A673 (cell line): ENCODE data around the gene CAST. TPM values are rescaled to one million over a fixed set of nuclear protein-coding genes. Genes with fewer than 3 reads are reported as not detected.

Experiments
- BruUV-seq: library from RNA; stranded (reverse); fragments of 400-500 nt; replicated peaks from 2 replicates; lab custom pipeline; 2021; lab: Mats Ljungman, UMichigan
- CTCF ChIA-PET: fragments of 300-600 bp; sonication (Branson Sonifier 250); formaldehyde crosslinking; loops from one replicate; lab custom pipeline; 2022; ENCODE audit warnings: antibody characterized with exemption; lab: Charles Lee
- POLR2A ChIA-PET: fragments of 300-600 bp; sonication (Branson Sonifier 250); formaldehyde crosslinking; loops from one replicate; lab custom pipeline; 2022; ENCODE audit warnings: antibody characterized with exemption; ENCODE audit not compliant: low non-redundant PET; lab: Charles Lee
- DNase-seq: peaks from one replicate; pipeline ENCODE4 v3.0.0-alpha.2; 2015; ENCODE audit warnings: low spot score
- H3K27ac ChIP-seq: fragments of 200-600 bp; sonication (generic); 2 replicates; pipeline ENCODE4 v1.5.1; 2016; ENCODE audit warnings: mixed run types, low read depth, mild to moderate bottlenecking, mixed read lengths, antibody characterized with exemption, low read length; ENCODE audit not compliant: poor library complexity, severe bottlenecking
- H3K27me3 ChIP-seq: fragments of 200-600 bp; sonication (generic); replicated peaks from 2 replicates; pipeline ENCODE4 v1.6.1; 2017; ENCODE audit warnings: mixed run types, low read depth, mild to moderate bottlenecking, mixed read lengths, antibody characterized with exemption, low read length; ENCODE audit not compliant: insufficient read depth, poor library complexity
- H3K36me3 ChIP-seq: fragments of 200-600 bp; sonication (generic); 2 replicates; pipeline ENCODE4 v1.6.1; 2016; ENCODE audit warnings: mixed run types, mild to moderate bottlenecking, mixed read lengths, antibody characterized with exemption, low read length; ENCODE audit not compliant: insufficient read depth, poor library complexity, severe bottlenecking
- H3K4me1 ChIP-seq: fragments of 200-600 bp; sonication (generic); 2 replicates; pipeline ENCODE4 v1.6.1; 2017; ENCODE audit warnings: mixed run types, mild to moderate bottlenecking, mixed read lengths, antibody characterized with exemption, low read length; ENCODE audit not compliant: insufficient read depth, poor library complexity, severe bottlenecking
- H3K4me3 ChIP-seq: fragments of 200-600 bp; sonication (generic); 2 replicates; pipeline ENCODE4 v1.5.1; 2016; ENCODE audit warnings: low read depth, mixed run types, mild to moderate bottlenecking, mixed read lengths, low read length; ENCODE audit not compliant: poor library complexity, severe bottlenecking
- H3K9me3 ChIP-seq: fragments of 200-600 bp; sonication (generic); 2 replicates; pipeline ENCODE4 v1.6.1; 2016; ENCODE audit warnings: mixed run types, low read depth, mild to moderate bottlenecking, mixed read lengths, antibody characterized with exemption, low read length; ENCODE audit not compliant: poor library complexity, severe bottlenecking
- CTCF ChIP-seq: fragments of 300-800, 200-600 bp; sonication (generic); conservative IDR thresholded peaks from 2 replicates; pipeline ENCODE4 v1.5.1; 2017; ENCODE audit warnings: low read depth, mild to moderate bottlenecking, antibody characterized with exemption, low read length, moderate library complexity, mixed read lengths
- EZH2 ChIP-seq: fragments of 200-600 bp; sonication (generic); IDR thresholded peaks from 2 replicates; pipeline ENCODE4 v1.6.1; 2017; ENCODE audit warnings: borderline replicate concordance, low read depth, mild to moderate bottlenecking, mixed read lengths, antibody characterized with exemption, low read length; ENCODE audit not compliant: poor library complexity, severe bottlenecking
- intact Hi-C: fragments of 100-400 bp; cut with micrococcal nuclease; formaldehyde crosslinking; loops from one replicate; pipeline ENCODE4 v1.10.0; 2022; ENCODE audit not compliant: unreplicated experiment
- total RNA-seq: library from RNA; stranded (reverse); gene quantifications from 2 replicates; pipeline ENCODE4 v1.2.3, GENCODE V29; 2021

CAST gene
- total RNA-seq, 1 experiment from 2014 or later: 66.8 TPM

- Histone ChIP-seq H3K4me1 (no peaks in the 10 kb centered on the region), H3K27ac (no peak overlapping the region), H3K9me3 (no peaks in the 10 kb centered on the region), H3K36me3 (no peaks in the 10 kb centered on the region), H3K27me3 (no peaks in the 10 kb centered on the region), H3K4me3 (no peak overlapping the region)
- intact Hi-C loops: no loop called here
- CTCF ChIA-PET: no interaction called here
- BruUV-seq: no TSS peak
- DNase-seq: no peak
- TF ChIP-seq CTCF: no peak
- TF ChIP-seq EZH2: no peak
- POLR2A ChIA-PET: no interaction called here
Measured at GRCh38 chr5:96683392-96683791, 21.2 kb downstream of the CAST start.

DNA sequence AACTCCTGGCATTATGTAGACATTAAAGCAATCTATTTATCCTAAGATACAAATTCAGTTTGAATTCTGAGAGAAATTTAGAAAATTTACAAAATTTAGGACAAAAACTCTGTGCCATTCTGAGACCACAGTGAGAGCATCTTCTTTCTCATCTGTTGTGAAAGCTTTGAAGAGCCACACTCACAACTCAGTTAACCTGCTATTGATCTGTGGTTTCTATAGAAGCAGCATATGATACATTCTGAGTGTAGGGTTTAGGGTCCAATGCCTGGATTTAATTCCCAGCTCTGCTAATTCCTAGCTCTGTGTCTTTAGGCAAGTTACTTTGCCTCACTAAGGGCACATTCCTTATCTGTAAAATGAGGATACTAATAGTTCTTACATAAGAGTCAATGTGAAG is 21.6 kb downstream of the CAST start:
- POLR2A ChIA-PET: no interaction called here
- no peak overlapping the region for H3K27ac ChIP-seq
- no TSS peak for BruUV-seq

DNA sequence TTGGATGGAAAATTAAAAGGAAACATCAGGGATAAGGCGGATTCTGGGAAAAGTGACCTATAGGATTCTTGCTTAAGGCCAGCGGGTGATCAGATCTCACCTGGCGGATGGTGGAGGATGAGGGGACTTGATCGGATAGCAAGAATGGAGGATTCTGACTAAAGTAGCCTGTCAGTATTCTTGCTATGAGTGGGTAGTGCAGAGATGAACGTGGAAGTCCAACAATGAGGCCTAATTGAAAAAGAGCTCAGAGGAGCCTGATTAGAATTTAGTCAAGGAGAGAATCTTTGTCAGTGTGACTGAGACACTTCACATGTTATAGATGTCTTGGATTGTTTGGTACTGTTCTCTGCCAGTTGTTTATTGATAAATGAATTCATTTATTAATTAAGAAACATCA is 24.9 kb downstream of the CAST start:
- no peaks in the 10 kb centered on the region for H3K36me3 ChIP-seq
- H3K27me3 ChIP-seq: no peaks in the 10 kb centered on the region
- H3K9me3 ChIP-seq: no peaks in the 10 kb centered on the region
- no TSS peak for BruUV-seq
- ChIA-PET CTCF (interaction anchor here (0.5 to 2.0 kb wide), 2 partner anchors 73 to 88 kb away, joined by 7 to 9 read pairs; no protein-coding TSS in a partner anchor), POLR2A (no interaction called here)
- DNase-seq: no peak
- no peaks in the 10 kb centered on the region for H3K4me1 ChIP-seq
- H3K4me3 ChIP-seq: no peak overlapping the region
- TF ChIP-seq EZH2: no peak
- no peak for TF ChIP-seq CTCF
- no peak overlapping the region for H3K27ac ChIP-seq
- intact Hi-C loops: loop anchor here (5.0 kb wide), 1 partner anchor 340 kb away; no protein-coding TSS in a partner anchor

More for the DNA sequence above, 21.6 kb downstream of the CAST start:
- H3K4me3 ChIP-seq: no peak overlapping the region
- intact Hi-C loops: no loop called here
- H3K27me3 ChIP-seq: no peaks in the 10 kb centered on the region
- no peaks in the 10 kb centered on the region for H3K9me3 ChIP-seq
- H3K4me1 ChIP-seq: no peaks in the 10 kb centered on the region
- TF ChIP-seq EZH2 (no peak), CTCF (no peak)
- H3K36me3 ChIP-seq: no peaks in the 10 kb centered on the region
- CTCF ChIA-PET: no interaction called here
- DNase-seq: no peak
